Upper lobe of right lung (tissue), 1 donor: ENCODE data around the gene PCDH8. TPM values are rescaled to one million over a fixed set of nuclear protein-coding genes. Genes with fewer than 3 reads are reported as not detected.

Source experiments
- ATAC-seq: fragments of 200-7000 bp; cut with Tn5 transposase; one replicate; pipeline ENCODE4 v1.9.1; 2020; ENCODE audit warnings: mild to moderate bottlenecking, moderate library complexity
- DNase-seq: peaks from one replicate; pipeline ENCODE4 v3.0.0-alpha.2; 2020
- H3K27ac ChIP-seq: fragments of 200-600 bp; one replicate; pipeline ENCODE4 v1.8.0; 2022
- H3K27me3 ChIP-seq: fragments of 200-600 bp; one replicate; pipeline ENCODE4 v1.8.0; 2022; ENCODE audit warnings: mild to moderate bottlenecking
- H3K36me3 ChIP-seq: fragments of 200-600 bp; one replicate; pipeline ENCODE4 v1.8.0; 2022
- H3K4me1 ChIP-seq: fragments of 200-600 bp; one replicate; pipeline ENCODE4 v1.8.0; 2022
- H3K4me3 ChIP-seq: fragments of 200-600 bp; one replicate; pipeline ENCODE4 v1.8.0; 2022; ENCODE audit warnings: mild to moderate bottlenecking
- H3K9me3 ChIP-seq: fragments of 200-600 bp; one replicate; pipeline ENCODE4 v1.8.0; 2022
- CTCF ChIP-seq: fragments of 200-600 bp; IDR thresholded peaks from one replicate; pipeline ENCODE4 v1.8.0; 2022; ENCODE audit warnings: antibody characterized with exemption
- intact Hi-C: fragments of 100-400 bp; cut with DNase I; formaldehyde crosslinking; loops from one replicate; pipeline ENCODE4 v1.11.0; 2022
- total RNA-seq: library from RNA; stranded (reverse); fragmentation: NEBNext Ultra II Directional; extraction: Animal tissue kit (Norgen Biotek cat#: 25700); gene quantifications from one replicate; pipeline ENCODE4 v1.2.1, GENCODE V29; 2021
- donor health status: DM: no; HTN: yes; CAD: no; lungs with severe emphysema.

PCDH8 gene
- total RNA-seq, 1 donor from 2014 or later: not detected

- ATAC-seq (no peak), DNase-seq (no peak)
- H3K27ac ChIP-seq: no peak overlapping the region
- no peaks in the 10 kb centered on the region for H3K27me3 ChIP-seq
- intact Hi-C loops: no loop called here
- no peaks in the 10 kb centered on the region for H3K9me3 ChIP-seq
- no peaks in the 10 kb centered on the region for H3K4me1 ChIP-seq
- no peaks in the 10 kb centered on the region for H3K36me3 ChIP-seq
- TF ChIP-seq CTCF: no peak
- H3K4me3 ChIP-seq: no peak overlapping the region
Observed at GRCh38 chr13:52868190-52868589, 19.8 kb upstream of the PCDH8 start.

GRCh38 chr13:52864941-52865340, 16.5 kb upstream of the PCDH8 start:
- Histone ChIP-seq H3K4me1 (no peaks in the 10 kb centered on the region), H3K4me3 (no peak overlapping the region), H3K36me3 (no peaks in the 10 kb centered on the region), H3K9me3 (no peaks in the 10 kb centered on the region), H3K27me3 (peaks cover 7% of the 10 kb centered on the region), H3K27ac (no peak overlapping the region)
- intact Hi-C loops: no loop called here
- DNase-seq (no peak), ATAC-seq (no peak)
- TF ChIP-seq CTCF: no peak

GRCh38 chr13:52862358-52863206, 14.1 kb upstream of the PCDH8 start:
- Histone ChIP-seq H3K9me3 (no peaks in the 10 kb centered on the region), H3K27me3 (peaks cover 12% of the 10 kb centered on the region), H3K27ac (no peak overlapping the region), H3K4me1 (no peaks in the 10 kb centered on the region), H3K36me3 (no peaks in the 10 kb centered on the region), H3K4me3 (no peak overlapping the region)
- ATAC-seq (peak; percentile 61), DNase-seq (no peak)
- peak; percentile 54 for TF ChIP-seq CTCF
- intact Hi-C loops: no loop called here

- Histone ChIP-seq H3K27me3 (peaks cover 61% of the 10 kb centered on the region), H3K27ac (no peak overlapping the region), H3K36me3 (no peaks in the 10 kb centered on the region), H3K4me1 (peaks cover 8% of the 10 kb centered on the region), H3K9me3 (no peaks in the 10 kb centered on the region), H3K4me3 (no peak overlapping the region)
- DNase-seq: no peak
- intact Hi-C loops: no loop called here
- TF ChIP-seq CTCF: no peak
- ATAC-seq: no peak
Observed at GRCh38 chr13:52852444-52852843, 4.0 kb upstream of the PCDH8 start.

GRCh38 chr13:52851137-52851962, 2.9 kb upstream of the PCDH8 start:
- peaks cover 8% of the 10 kb centered on the region for H3K4me1 ChIP-seq
- intact Hi-C loops: no loop called here
- H3K9me3 ChIP-seq: no peaks in the 10 kb centered on the region
- H3K27me3 ChIP-seq: peaks cover 61% of the 10 kb centered on the region
- ATAC-seq (peak; percentile 59), DNase-seq (peak; percentile 69)
- no peaks in the 10 kb centered on the region for H3K36me3 ChIP-seq
- H3K27ac ChIP-seq: peak overlapping the region; percentile 47
- H3K4me3 ChIP-seq: peak overlapping the region; percentile 70
- TF ChIP-seq CTCF: no peak
